Vagina (tissue), 2 donors: Measurements from ENCODE around the gene MEI1.

ENCODE experiments used
- POLR2A ChIP-seq, 2 donors: fragments of 450-650 bp; IDR thresholded peaks; one replicate each; pipeline ENCODE4 v1.6.1; 2017; ENCODE audit warnings: antibody characterized with exemption in 2 of 2, mild to moderate bottlenecking in 2 of 2, moderate library complexity in 2 of 2
- POLR2AphosphoS5 ChIP-seq, 2 donors: sonication (generic); formaldehyde crosslinking; IDR thresholded peaks; one replicate each; pipeline ENCODE4 v1.9.0; 2017; ENCODE audit warnings: antibody characterized with exemption in 2 of 2, mild to moderate bottlenecking in 2 of 2, low read depth in 1 of 2; ENCODE audit not compliant: insufficient read depth in 1 of 2
- TF ChIP-seq, protein P1 (sequence below), 3 experiments: fragments of 450-650 bp in 2 of 3; fragments of 200-600 bp in 1 of 3; sonication (generic) in 1 of 3; IDR thresholded peaks; one replicate each; pipeline ENCODE4 v1.5.1; 2017 to 2019; ENCODE audit warnings: antibody characterized with exemption in 3 of 3, mild to moderate bottlenecking in 2 of 3, moderate library complexity in 2 of 3

DNA sequence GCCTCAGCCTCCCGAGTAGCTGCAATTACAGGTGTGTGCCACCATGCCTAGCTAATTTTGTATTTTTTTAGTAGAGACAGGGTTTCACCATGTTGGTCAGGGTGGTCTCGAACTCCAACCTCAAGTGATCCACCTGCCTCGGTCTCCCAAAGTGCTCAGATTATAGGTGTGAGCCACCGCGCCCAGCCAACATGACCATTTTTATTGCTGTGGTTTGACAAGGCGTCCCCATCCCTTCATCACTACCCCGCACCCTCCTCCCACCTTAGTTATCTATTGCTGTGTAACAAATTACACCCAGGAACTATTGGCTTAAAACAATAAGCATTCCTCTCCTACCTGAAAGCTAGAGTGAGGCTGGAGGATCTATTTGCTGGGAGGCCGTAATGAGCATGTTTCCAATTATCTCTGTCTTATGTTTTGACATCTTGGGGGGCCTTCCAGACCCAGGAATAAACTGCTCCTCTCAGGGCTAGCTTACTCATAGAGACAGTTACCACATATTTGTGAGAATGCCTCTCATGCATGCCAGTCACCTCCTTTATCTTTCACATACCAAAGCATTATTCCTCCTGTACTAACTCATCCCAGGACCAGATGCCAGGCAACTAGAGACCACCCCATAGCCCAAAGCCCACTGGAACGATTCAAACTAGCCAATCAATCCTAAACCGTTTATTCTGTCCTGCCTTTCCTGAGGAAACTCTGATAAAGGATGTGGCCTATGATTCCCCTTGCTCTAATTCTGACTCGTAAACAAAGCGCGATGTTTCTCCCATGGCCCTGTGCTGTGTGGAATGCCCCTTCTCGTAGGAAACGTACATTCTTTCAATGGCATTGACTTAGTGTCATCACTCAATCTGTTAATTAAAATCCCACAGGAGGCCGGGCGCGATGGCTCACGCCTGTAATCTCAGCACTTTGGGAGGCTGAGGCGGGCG is 30.1 kb upstream of the MEI1 start:
- TF ChIP-seq, protein P1, sequence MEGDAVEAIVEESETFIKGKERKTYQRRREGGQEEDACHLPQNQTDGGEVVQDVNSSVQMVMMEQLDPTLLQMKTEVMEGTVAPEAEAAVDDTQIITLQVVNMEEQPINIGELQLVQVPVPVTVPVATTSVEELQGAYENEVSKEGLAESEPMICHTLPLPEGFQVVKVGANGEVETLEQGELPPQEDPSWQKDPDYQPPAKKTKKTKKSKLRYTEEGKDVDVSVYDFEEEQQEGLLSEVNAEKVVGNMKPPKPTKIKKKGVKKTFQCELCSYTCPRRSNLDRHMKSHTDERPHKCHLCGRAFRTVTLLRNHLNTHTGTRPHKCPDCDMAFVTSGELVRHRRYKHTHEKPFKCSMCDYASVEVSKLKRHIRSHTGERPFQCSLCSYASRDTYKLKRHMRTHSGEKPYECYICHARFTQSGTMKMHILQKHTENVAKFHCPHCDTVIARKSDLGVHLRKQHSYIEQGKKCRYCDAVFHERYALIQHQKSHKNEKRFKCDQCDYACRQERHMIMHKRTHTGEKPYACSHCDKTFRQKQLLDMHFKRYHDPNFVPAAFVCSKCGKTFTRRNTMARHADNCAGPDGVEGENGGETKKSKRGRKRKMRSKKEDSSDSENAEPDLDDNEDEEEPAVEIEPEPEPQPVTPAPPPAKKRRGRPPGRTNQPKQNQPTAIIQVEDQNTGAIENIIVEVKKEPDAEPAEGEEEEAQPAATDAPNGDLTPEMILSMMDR (IDR thresholded peaks at IDR 0.05): no peak
- TF ChIP-seq POLR2AphosphoS5 (IDR thresholded peaks at IDR 0.05; ENCODE audit: insufficient read depth in 1 of 2, low read depth in 1 of 2): no peak
- TF ChIP-seq POLR2A (IDR thresholded peaks at IDR 0.05): no peak
